SKM-1 (cell line): ENCODE measurements around the gene CDH4.

Source experiments
- DNase-seq: peaks from one replicate; lab custom pipeline; 2025; ENCODE audit not compliant: unreplicated experiment; lab: John Stamatoyannopoulos, UW

CDH4 gene

DNA sequence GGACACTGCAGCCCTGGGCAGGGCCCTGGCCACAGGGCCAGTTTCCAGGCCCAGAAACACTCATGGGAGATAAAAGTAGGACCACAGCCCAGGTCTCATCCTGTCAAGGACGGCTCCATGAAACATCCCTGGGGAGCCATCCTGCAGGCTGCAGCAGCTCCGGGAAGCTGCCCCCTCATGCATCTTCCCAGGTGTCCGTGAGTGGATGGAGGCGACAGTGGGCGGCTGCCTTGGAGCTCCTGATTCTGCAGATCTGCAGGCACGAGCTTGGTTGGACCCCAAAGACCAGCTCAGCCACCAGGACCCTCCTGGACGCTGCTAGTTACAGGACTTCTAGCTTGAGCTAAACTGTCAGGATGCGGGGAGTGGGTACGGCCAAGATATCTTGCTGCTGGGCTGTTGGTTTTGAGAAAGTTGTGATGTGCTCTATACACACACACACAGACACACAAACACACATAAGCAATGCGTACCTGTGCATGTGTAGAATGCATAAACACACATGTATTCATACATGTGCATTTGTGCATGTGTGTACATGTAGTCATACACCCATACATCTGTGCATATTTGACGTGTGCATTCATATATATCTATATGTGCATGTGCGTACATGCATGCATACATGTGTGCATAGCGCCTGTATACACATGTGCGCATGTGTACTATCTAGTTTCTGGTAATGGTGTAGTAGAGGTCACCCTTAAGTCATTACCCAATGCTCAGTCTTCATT, 515.9 kb downstream of the CDH4 start:
- DNase-seq = no peak

- DNase-seq = no peak
Measured at GRCh38 chr20:61768571-61769285, 516.7 kb downstream of the CDH4 start.

- no peak for DNase-seq
Measured at GRCh38 chr20:61769286-61769832, 517.3 kb downstream of the CDH4 start.

GRCh38 chr20:61770113-61770585, 518.1 kb downstream of the CDH4 start:
- DNase-seq = no peak

DNA sequence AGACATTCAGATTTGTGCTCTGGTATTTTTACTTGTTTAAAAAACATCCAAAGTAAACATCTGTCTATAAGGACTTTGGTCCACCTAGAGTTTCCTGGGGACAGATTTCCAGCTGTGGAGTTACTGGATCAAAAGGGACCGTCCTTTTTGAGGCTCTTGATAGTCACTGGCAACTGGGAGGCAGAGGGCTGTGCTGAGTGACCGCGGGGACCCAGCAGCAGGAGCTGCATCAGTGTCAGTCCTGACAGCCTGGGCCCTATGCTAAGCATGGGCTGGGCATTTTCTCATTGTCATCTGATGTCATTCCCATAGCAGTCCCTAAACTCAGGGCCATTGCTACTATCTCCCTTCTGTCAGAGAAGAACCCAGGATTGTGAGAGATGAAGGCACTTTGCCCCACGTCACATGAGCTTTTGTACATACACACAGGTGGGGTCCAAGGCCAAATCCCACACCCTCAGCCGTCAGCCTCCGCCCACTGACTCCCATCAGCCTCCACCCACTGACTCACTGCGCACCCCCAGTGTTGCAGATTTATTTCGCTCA, 519.8 kb downstream of the CDH4 start:
- DNase-seq = no peak

- no peak for DNase-seq
Measured at GRCh38 chr20:61772828-61773631, 521.0 kb downstream of the CDH4 start.

DNA sequence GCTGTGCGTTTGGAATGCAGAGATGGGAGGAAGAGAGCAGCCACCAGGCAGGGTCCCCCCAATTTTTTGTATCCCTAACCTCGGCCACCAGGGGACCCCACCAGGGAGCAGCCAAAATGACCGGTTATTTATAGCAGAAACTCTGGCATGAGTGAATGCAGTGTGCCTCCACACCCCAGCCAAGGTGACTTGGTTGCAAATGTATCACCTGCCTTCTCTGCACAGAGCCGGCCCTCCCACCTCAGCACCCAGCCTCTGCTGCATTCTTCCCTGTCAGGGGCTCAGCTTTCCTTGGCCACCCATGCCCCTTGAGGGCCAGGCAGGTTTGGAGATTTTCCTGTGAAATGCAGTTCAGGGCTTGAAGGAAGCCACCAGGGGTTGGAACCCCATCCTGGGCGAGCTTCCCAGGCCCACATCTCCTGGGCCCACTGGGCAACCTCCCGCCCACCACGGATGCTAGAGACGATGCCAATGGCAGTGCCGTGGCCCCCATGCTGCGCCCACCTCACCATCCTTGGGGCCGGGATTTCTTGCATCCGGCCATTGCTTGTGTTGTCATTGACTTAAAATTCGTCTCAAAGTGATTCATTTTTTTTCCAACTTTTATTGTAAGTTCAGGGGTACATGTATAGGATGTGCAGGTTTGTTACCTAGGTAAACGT, 522.0 kb downstream of the CDH4 start:
- DNase-seq = no peak

DNA sequence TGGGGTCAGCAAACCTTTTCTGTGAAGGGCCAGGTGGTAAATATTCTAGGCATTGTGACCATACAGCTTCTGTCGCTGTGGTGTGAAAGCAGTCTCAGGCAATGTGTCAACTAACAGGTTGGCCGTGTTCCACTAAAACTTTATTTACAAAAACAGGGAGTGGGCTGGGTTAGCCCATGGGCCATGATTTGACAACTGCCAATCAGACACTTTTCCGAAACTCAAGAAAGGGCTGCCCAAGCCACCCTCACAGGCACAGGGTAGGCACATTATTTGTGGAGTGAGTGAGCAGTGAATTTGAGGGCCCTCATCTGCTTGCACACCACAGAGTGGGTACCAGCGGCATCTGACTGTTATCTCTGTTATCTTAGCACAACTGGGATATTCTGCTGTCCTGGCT, 523.4 kb downstream of the CDH4 start:
- no peak for DNase-seq

DNA sequence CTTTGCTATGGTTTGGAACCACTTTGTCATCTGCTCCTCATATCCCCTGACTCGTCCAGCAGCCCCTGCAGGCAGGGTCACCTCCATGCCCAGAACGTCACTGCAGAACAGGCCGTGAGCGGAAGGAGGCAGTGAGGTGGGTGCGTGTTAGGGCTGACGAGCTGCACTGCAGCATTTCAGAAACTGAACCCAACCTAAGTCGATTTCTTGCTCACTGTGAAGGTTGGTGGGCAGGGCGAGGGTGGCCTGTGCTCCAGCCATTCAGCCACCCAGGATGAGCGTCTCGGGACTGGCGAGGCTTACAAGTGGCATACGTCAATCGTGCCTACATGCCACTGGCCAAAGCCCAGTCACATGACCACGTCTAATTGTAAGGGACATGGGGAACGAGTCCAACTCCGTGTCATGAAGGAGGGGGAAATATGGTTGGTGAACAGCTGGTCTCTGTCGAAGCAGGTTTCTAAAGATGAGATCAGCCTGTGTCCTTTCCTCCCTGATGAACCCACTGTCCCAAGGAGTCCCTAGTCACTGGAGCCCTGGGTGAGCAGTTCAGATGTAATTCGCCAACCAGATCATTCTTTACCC, 524.5 kb downstream of the CDH4 start:
- no peak for DNase-seq

DNA sequence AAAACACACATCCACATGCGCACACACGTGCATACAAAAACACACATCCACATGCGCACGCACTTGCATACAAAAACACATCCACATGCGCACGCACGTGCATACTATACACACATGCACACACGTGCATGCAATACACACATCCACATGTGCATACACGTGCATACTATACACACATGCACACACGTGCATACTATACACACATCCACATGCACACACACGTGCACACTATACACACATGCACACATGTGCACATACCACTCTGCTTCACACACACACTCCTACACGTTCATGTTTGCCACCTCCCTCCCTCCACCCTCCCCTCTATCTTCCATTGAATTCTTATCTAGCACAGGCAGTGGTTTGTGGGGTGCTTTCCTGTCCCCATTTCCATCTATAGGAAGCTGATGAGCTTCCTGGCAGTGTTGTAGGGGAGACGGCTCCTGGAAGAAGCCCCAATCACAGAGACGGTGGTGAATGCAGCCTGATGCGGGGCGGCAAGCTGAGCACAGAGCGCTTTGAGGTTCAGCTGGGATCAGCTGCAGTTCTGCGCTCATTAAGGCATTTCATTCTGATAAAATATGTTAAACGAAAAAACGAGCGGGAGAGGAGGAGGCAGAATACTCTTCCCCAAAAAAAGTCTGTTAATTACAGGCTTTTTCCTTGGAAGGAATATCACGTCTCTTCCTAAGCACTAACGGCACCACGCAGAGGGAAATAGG, 525.9 kb downstream of the CDH4 start:
- DNase-seq = no peak

GRCh38 chr20:61778495-61778863, 526.4 kb downstream of the CDH4 start:
- DNase-seq = no peak

DNA sequence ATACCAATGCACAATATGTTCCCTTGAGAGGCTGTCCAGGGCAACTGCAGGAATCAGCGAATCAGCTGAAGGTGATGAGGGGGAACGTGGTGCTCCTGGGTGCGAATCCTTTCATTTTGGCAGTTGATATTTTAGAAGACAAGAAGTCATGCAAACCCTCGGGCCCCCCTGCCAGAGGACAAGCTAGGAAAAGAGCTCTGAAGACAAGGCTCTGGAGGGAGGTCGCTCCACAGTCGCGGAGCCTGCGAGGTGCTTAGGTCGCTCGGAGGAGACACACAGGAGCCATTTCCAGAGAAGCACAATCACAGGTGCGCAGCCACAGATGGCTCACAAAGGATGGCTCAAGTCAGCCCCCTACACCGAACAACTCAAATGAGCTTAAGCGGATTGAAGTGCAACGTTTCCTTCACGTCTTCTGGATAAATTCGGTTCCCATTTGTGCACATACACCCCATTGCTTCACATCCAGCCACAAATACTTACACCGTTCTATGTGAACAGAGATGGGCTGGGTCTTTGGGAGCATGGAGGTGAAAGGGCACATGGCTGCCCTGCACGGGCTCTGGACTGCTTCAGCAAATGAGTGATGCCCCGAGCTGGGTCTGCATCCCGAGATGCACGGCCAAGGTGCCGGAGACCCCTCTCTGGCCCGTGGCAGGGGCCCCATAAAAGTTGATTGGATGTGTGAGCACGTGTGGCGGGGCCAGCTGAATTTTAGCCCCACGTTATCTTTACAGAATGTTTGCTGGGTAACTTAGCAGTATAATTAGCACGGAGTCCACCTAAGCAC, 527.3 kb downstream of the CDH4 start:
- DNase-seq = no peak

GRCh38 chr20:61780066-61780465, 528.0 kb downstream of the CDH4 start:
- DNase-seq = no peak

GRCh38 chr20:61784801-61785566, 532.9 kb downstream of the CDH4 start:
- DNase-seq = no peak

- DNase-seq = no peak
Measured at GRCh38 chr20:61785567-61785816, 533.4 kb downstream of the CDH4 start.

- no peak for DNase-seq
Measured at GRCh38 chr20:61786230-61786629, 534.2 kb downstream of the CDH4 start.

- DNase-seq = no peak
Measured at GRCh38 chr20:61788343-61788742, 536.3 kb downstream of the CDH4 start.

GRCh38 chr20:61789329-61789728, 537.3 kb downstream of the CDH4 start:
- DNase-seq = no peak
